Endothelial cell of umbilical vein (primary cell): ENCODE measurements around the gene NEURL2. TPM values are rescaled to one million over a fixed set of nuclear protein-coding genes. Genes with fewer than 3 reads are reported as not detected.

Experiments
- BruUV-seq: library from RNA; stranded (reverse); fragments of 400-500 nt; replicated peaks from 2 replicates; lab custom pipeline; 2021; lab: Mats Ljungman, UMichigan
- CTCF ChIA-PET: fragments of 300-600, 350-600 bp; sonication (Branson Sonifier 250); formaldehyde crosslinking; loops from one replicate; lab custom pipeline; 2021; ENCODE audit warnings: antibody characterized with exemption, inconsistent platforms; lab: Charles Lee
- POLR2A ChIA-PET: fragments of 300-600, 350-600 bp; sonication (Branson Sonifier 250); formaldehyde crosslinking; loops from one replicate; lab custom pipeline; 2021; ENCODE audit warnings: antibody characterized with exemption, inconsistent platforms; lab: Charles Lee
- DNase-seq: peaks from one replicate; pipeline ENCODE4 v3.0.0-alpha.2; 2011; ENCODE audit warnings: low read depth, low spot score
- FAIRE-seq: peaks from 2 replicates; lab custom pipeline; 2011; peaks lifted over from hg19 to GRCh38; lab: Jason Lieb, UNC
- H2AFZ ChIP-seq: 2 replicates; pipeline ENCODE4 v1.6.0; 2012; ENCODE audit warnings: low read depth, low read length, control low read depth, inconsistent platforms
- H3K27ac ChIP-seq: 2 replicates; pipeline ENCODE4 v1.5.1; 2011; ENCODE audit warnings: low read depth, mild to moderate bottlenecking, control low read depth, low read length, moderate library complexity; ENCODE audit not compliant: insufficient read depth
- H3K27me3 ChIP-seq, 2 experiments: 2 replicates each; pipeline versions ENCODE4 v1.6.0 to v1.6.1; 2011; ENCODE audit warnings: low read length in 2 of 2, mixed read lengths in 1 of 2; ENCODE audit not compliant: control insufficient read depth in 2 of 2, insufficient read depth in 2 of 2
- H3K36me3 ChIP-seq, 2 experiments: 2 replicates in 1 of 2; 3 replicates in 1 of 2; pipeline ENCODE4 v1.5.1; 2011; ENCODE audit warnings: low read length in 2 of 2, mild to moderate bottlenecking in 1 of 2, moderate library complexity in 1 of 2; ENCODE audit not compliant: control insufficient read depth in 2 of 2, insufficient read depth in 2 of 2; ENCODE audit errors: extremely low read depth in 1 of 2
- H3K4me1 ChIP-seq: 3 replicates; pipeline ENCODE4 v1.5.1; 2011; ENCODE audit warnings: mild to moderate bottlenecking, low read length; ENCODE audit not compliant: control insufficient read depth, insufficient read depth; ENCODE audit errors: extremely low read depth
- H3K4me2 ChIP-seq: 2 replicates; pipeline ENCODE4 v1.6.1; 2011; ENCODE audit warnings: low read length, control low read depth, mixed read lengths; ENCODE audit not compliant: insufficient read depth
- H3K4me3 ChIP-seq, 3 experiments: fragments of 200-600 bp in 1 of 3; sonication (generic), shearing (Covaris generic) in 1 of 3; replicated peaks in 1 of 3; 2 replicates each; pipeline ENCODE4 v1.5.1; 2011 to 2016; ENCODE audit warnings: control low read depth in 3 of 3, low read length in 3 of 3, mild to moderate bottlenecking in 2 of 3, inconsistent platforms in 1 of 3, low read depth in 1 of 3, moderate library complexity in 1 of 3; ENCODE audit not compliant: insufficient read depth in 1 of 3
- H3K79me2 ChIP-seq: 2 replicates; pipeline ENCODE4 v1.6.0; 2012; ENCODE audit warnings: low read length, inconsistent platforms; ENCODE audit not compliant: control insufficient read depth, insufficient read depth
- H3K9ac ChIP-seq: replicated peaks from 2 replicates; pipeline ENCODE3; 2011; ENCODE audit warnings: low read length, control low read depth; ENCODE audit not compliant: insufficient read depth; ENCODE audit errors: extremely low read depth
- H3K9me1 ChIP-seq: replicated peaks from 3 replicates; pipeline ENCODE4 v1.6.0; 2011; ENCODE audit warnings: mild to moderate bottlenecking, low read length; ENCODE audit not compliant: control insufficient read depth, insufficient read depth; ENCODE audit errors: extremely low read depth
- H3K9me3 ChIP-seq: replicated peaks from 2 replicates; pipeline ENCODE4 v1.5.1; 2012; ENCODE audit warnings: low read length, inconsistent platforms; ENCODE audit not compliant: control insufficient read depth, insufficient read depth
- H4K20me1 ChIP-seq: replicated peaks from 2 replicates; pipeline ENCODE3; 2011; ENCODE audit warnings: mild to moderate bottlenecking, low read length; ENCODE audit not compliant: control insufficient read depth, insufficient read depth; ENCODE audit errors: extremely low read depth
- EZH2 ChIP-seq: IDR thresholded peaks from 2 replicates; pipeline ENCODE4 v1.6.1; 2012; ENCODE audit warnings: borderline replicate concordance, low read depth, mild to moderate bottlenecking, moderate library complexity, low read length, inconsistent platforms; ENCODE audit not compliant: severe bottlenecking
- MYC ChIP-seq: IDR thresholded peaks from one replicate; pipeline ENCODE4 v1.6.1; 2011; ENCODE audit warnings: mild to moderate bottlenecking, low read depth, low read length
- POLR2A ChIP-seq: IDR thresholded peaks from 2 replicates; pipeline ENCODE4 v1.6.1; 2012; ENCODE audit warnings: low read depth, mild to moderate bottlenecking, control low read depth, low read length
- POLR2AphosphoS5 ChIP-seq: IDR thresholded peaks from 2 replicates; pipeline ENCODE4 v1.6.1; 2012; ENCODE audit warnings: low read depth, mild to moderate bottlenecking, control low read depth, low read length, moderate library complexity; ENCODE audit not compliant: insufficient read depth
- dilution Hi-C: fragments of 300-500 bp; cut with MboI; formaldehyde crosslinking; loops from one replicate; pipeline ENCODE4 v1.15.0; 2019; ENCODE audit warnings: low sequenced_read_pairs; ENCODE audit not compliant: extremely low pct_ligation_motif_present
- intact Hi-C: fragments of 100-400 bp; cut with micrococcal nuclease; formaldehyde crosslinking; loops from one replicate; pipeline ENCODE4 v1.10.0; 2022
- polyA plus RNA-seq, 4 experiments: library from polyadenylated mRNA; depleted of rRNA in 3 of 4; stranded (reverse) in 3 of 4; unstranded in 1 of 4; fragments of >200 nt; gene quantifications; 2 replicates each; pipeline versions ENCODE4 v1.2.1 to v1.2.3, GENCODE V29; 2011 to 2012; ENCODE audit warnings: missing spikeins in 1 of 4
- total RNA-seq: library from RNA; stranded (reverse); gene quantifications from 2 replicates; pipeline ENCODE4 v1.2.3, GENCODE V29; 2021

NEURL2 gene
- total and polyA plus RNA-seq, 2 donors (not counting 3 experiments of a cell fraction or from before 2014, with no cell fraction given), result 2.8 to 5.4 TPM

GRCh38 chr20:45880988-45881788 is 9.8 kb downstream of the NEURL2 start, which contains the start of gene ZSWIM1:
Gene ZSWIM1 (plus strand): TSS chr20:45881227. CDS start chr20:45882593, 1,366 bp downstream.
- H3K9ac ChIP-seq, result peak within 1 kb of the TSS; percentile 85
- H4K20me1 ChIP-seq, result no peaks in the 10 kb centered on the region
- ChIA-PET POLR2A (interaction anchor here (0.8 to 2.3 kb wide), 4 partner anchors 9 to 53 kb away, joined by 7 to 12 read pairs (median 9); partner anchors contain the start of genes ACOT8 and PCIF1), CTCF (interaction anchor here (0.6 to 2.1 kb wide), 9 partner anchors 9 to 90 kb away, joined by 3 to 24 read pairs (median 3); partner anchors contain the start of genes CTSA and NEURL2)
- H3K27ac ChIP-seq, result peak within 1 kb of the TSS; percentile 66
- no peaks in the 10 kb centered on the region for H3K9me1 ChIP-seq
- intact Hi-C loops (loop anchor here (1.0 to 2.0 kb wide), 2 partner anchors 24 to 54 kb away; partner anchors contain the start of genes ACOT8, PCIF1 and ZSWIM3), dilution Hi-C loops (no loop called here)
- peaks cover 24% of the 10 kb centered on the region for H3K79me2 ChIP-seq
- DNase-seq, result peak; percentile 100
- BruUV-seq, result TSS peak; percentile 61
- H3K9me3 ChIP-seq, result no peaks in the 10 kb centered on the region
- H3K4me2 ChIP-seq, result peak within 1 kb of the TSS; percentile 88
- peak within 1 kb of the TSS; percentile 62 for H2AFZ ChIP-seq
- no peak for TF ChIP-seq EZH2
- peak; percentile 88 for TF ChIP-seq POLR2AphosphoS5
- peak; percentile 95 for TF ChIP-seq POLR2A
- H3K27me3 ChIP-seq, result no peaks in the 10 kb centered on the region
- peak within 1 kb of the TSS; percentile 51 to 93 (median 89) for H3K4me3 ChIP-seq
- H3K4me1 ChIP-seq, result peaks cover 11% of the 10 kb centered on the region
- peaks cover 4 to 26% of the 10 kb centered on the region in 2 experiments for H3K36me3 ChIP-seq
- FAIRE-seq, result peak; percentile 100

DNA sequence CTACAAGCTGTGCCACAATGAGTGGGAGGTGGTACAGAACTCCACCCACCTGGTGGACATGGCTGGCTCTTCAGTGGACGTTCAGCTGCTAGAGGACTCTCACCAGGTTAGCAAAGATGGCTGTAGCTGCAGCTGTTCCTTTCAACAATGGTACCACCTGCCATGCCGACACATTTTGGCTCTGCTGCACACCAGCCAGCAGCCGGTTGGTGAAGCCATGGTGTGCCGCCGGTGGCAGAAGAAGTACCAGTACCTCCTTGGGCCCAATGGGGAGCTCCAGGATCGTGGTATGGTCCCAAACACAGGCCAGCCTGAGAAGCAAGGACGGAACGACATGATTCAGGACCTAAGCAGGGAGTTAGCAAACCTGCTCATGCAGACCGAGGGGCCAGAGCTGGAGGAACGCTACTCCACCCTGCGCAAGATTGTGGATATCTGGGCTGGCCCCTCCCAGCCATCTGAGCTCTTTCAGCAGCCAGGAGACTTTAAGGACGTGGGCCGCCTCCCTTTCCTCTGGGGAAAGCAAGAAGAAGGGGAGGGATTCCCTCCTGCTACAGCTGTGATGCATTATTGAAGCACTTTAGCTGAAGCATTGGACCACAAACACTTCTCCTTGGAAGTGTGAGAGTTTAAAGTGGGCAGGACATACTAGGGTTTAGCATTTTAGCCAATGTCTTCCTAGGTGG is 12.8 kb downstream of the NEURL2 start:
- TF ChIP-seq EZH2 (no peak), MYC (no peak)
- Histone ChIP-seq H2AFZ (no peak overlapping the region), H3K27ac (no peak overlapping the region), H3K36me3 (peaks cover 0 to 18% of the 10 kb centered on the region in 2 experiments), H3K9me3 (no peaks in the 10 kb centered on the region), H3K79me2 (peaks cover 15% of the 10 kb centered on the region), H3K4me1 (peaks cover 2% of the 10 kb centered on the region), H3K27me3 (no peaks in the 10 kb centered on the region), H3K9me1 (no peaks in the 10 kb centered on the region), H3K4me3 (no peak overlapping the region), H3K4me2 (no peak overlapping the region), H4K20me1 (no peaks in the 10 kb centered on the region), H3K9ac (no peak overlapping the region)
- dilution Hi-C loops, result no loop called here
- BruUV-seq, result no TSS peak
- CTCF ChIA-PET, result interaction anchor here (0.7 kb wide), 2 partner anchors 21 to 34 kb away, joined by 3 read pairs; partner anchors contain the start of genes ACOT8, PLTP and ZSWIM3
- POLR2A ChIA-PET, result no interaction called here
- FAIRE-seq (no peak), DNase-seq (no peak)
- intact Hi-C loops, result no loop called here
